ENCODE measurements around the gene TMEM59. TPM values are rescaled to one million over a fixed set of nuclear protein-coding genes. Genes with fewer than 3 reads are reported as not detected.
"Not testable (repeated sequence)": the region's sequence is repeated elsewhere in the genome, so short reads cannot be mapped to it uniquely, and the experiment has no call there.

TMEM59 gene
- total RNA-seq, 4 donors from 2014 or later = 70.1 to 537 (median 210) TPM

GRCh38 chr1:54051933-54052430 lies 1.0 kb downstream of the TMEM59 start:
- H3K27me3 ChIP-seq = no peaks in the 10 kb centered on the region
- peak overlapping the region; percentile 88 to 99 (median 98) for H3K27ac ChIP-seq
- peak overlapping the region; percentile 58 to 95 (median 88) for H3K4me3 ChIP-seq
- peaks cover 0 to 54% (median 18%) of the 10 kb centered on the region in 4 donors for H3K4me1 ChIP-seq
- TF ChIP-seq POLR2A (IDR thresholded peaks at IDR 0.05) (no peak), CTCF (IDR thresholded peaks at IDR 0.05) (no peak)
- no peaks in the 10 kb centered on the region for H3K36me3 ChIP-seq
- no peaks in the 10 kb centered on the region for H3K9me3 ChIP-seq
- no peak for DNase-seq

- not testable (repeated sequence) for H3K36me3 ChIP-seq, H3K27me3 ChIP-seq, H3K9me3 ChIP-seq, H3K4me3 ChIP-seq, H3K27ac ChIP-seq, DNase-seq
- peaks cover 0 to 54% (median 18%) of the 10 kb centered on the region in 4 donors for H3K4me1 ChIP-seq
Measured at GRCh38 chr1:54050435-54050834, 2.6 kb downstream of the TMEM59 start.

- Histone ChIP-seq H3K27me3 (no peaks in the 10 kb centered on the region), H3K4me3 (no peak overlapping the region), H3K36me3 (peaks cover 0 to 12% (median 0%) of the 10 kb centered on the region in 3 donors), H3K4me1 (peaks cover 0 to 44% (median 13%) of the 10 kb centered on the region in 4 donors), H3K27ac (no peak overlapping the region), H3K9me3 (no peaks in the 10 kb centered on the region)
- no peak for DNase-seq
- TF ChIP-seq POLR2A (IDR thresholded peaks at IDR 0.05) = no peak
- no peak for TF ChIP-seq CTCF (IDR thresholded peaks at IDR 0.05)
Measured at GRCh38 chr1:54047384-54048305, 5.4 kb downstream of the TMEM59 start.

GRCh38 chr1:54046671-54047383 lies 6.2 kb downstream of the TMEM59 start:
- no peak for TF ChIP-seq POLR2A (IDR thresholded peaks at IDR 0.05)
- TF ChIP-seq CTCF (IDR thresholded peaks at IDR 0.05) = no peak
- no peaks in the 10 kb centered on the region for H3K27me3 ChIP-seq
- no peaks in the 10 kb centered on the region for H3K9me3 ChIP-seq
- H3K36me3 ChIP-seq = peaks cover 0 to 21% (median 0%) of the 10 kb centered on the region in 3 donors
- DNase-seq = no peak
- no peak overlapping the region for H3K27ac ChIP-seq
- peaks cover 0 to 44% (median 13%) of the 10 kb centered on the region in 4 donors for H3K4me1 ChIP-seq
- H3K4me3 ChIP-seq = no peak overlapping the region

- TF ChIP-seq POLR2A (IDR thresholded peaks at IDR 0.05) (no peak), CTCF (IDR thresholded peaks at IDR 0.05) (no peak)
- Histone ChIP-seq H3K9me3 (no peaks in the 10 kb centered on the region), H3K4me3 (no peak overlapping the region), H3K27me3 (no peaks in the 10 kb centered on the region), H3K4me1 (peaks cover 0 to 30% (median 13%) of the 10 kb centered on the region in 4 donors), H3K27ac (no peak overlapping the region), H3K36me3 (peaks cover 0 to 34% (median 0%) of the 10 kb centered on the region in 3 donors)
- no peak for DNase-seq
Measured at GRCh38 chr1:54045496-54045895, 7.5 kb downstream of the TMEM59 start.

Measured in Peyer's patch (tissue), 4 donors.